Activated CD8-positive, alpha-beta memory T cell treated with anti-CD3 and anti-CD28 coated beads for 36 hours (primary cell): Measurements from ENCODE around the gene CPD. TPM values are rescaled to one million over a fixed set of nuclear protein-coding genes. Genes with fewer than 3 reads are reported as not detected.
"Not testable (repeated sequence)": the region's sequence is repeated elsewhere in the genome, so short reads cannot be mapped to it uniquely, and the experiment has no call there.

Experiments
- CTCF ChIA-PET: fragments of 350-600 bp; sonication (Branson Sonifier 250); formaldehyde crosslinking; loops from one replicate; lab custom pipeline; 2021; ENCODE audit warnings: antibody characterized with exemption; lab: Charles Lee
- POLR2A ChIA-PET: fragments of 350-600 bp; sonication (Branson Sonifier 250); formaldehyde crosslinking; loops from one replicate; lab custom pipeline; 2021; ENCODE audit warnings: antibody characterized with exemption; lab: Charles Lee
- total RNA-seq, 2 experiments: library from RNA; stranded (reverse); gene quantifications; one replicate each; pipeline ENCODE4 v1.2.3, GENCODE V29; 2021

Gene CPD
- total RNA-seq, 2 experiments from 2014 or later, result 27.4 to 29.8 TPM

- POLR2A ChIA-PET, result no interaction called here
- CTCF ChIA-PET, result no interaction called here
Observed at GRCh38 chr17:30398328-30399041, 19.8 kb downstream of the CPD start.

GRCh38 chr17:30401097-30401496, 22.4 kb downstream of the CPD start:
- CTCF ChIA-PET, result no interaction called here

GRCh38 chr17:30405161-30405560, 26.4 kb downstream of the CPD start:
- CTCF ChIA-PET, result no interaction called here
- POLR2A ChIA-PET, result no interaction called here

More at GRCh38 chr17:30401097-30401496, 22.4 kb downstream of the CPD start:
- POLR2A ChIA-PET, result no interaction called here

- CTCF ChIA-PET, POLR2A ChIA-PET: not testable (repeated sequence)
Observed at GRCh38 chr17:30410627-30411026, 31.9 kb downstream of the CPD start.

- POLR2A ChIA-PET, CTCF ChIA-PET: not testable (repeated sequence)
Observed at GRCh38 chr17:30412008-30412496, 33.3 kb downstream of the CPD start.

GRCh38 chr17:30413109-30413508, 34.4 kb downstream of the CPD start:
- ChIA-PET POLR2A (interaction anchor here (0.6 kb wide), 1 partner anchor 383 kb away, joined by 3 read pairs; no protein-coding TSS in a partner anchor), CTCF (no interaction called here)

GRCh38 chr17:30414486-30414885, 35.8 kb downstream of the CPD start:
- POLR2A ChIA-PET, result interaction anchor here (0.5 kb wide), 1 partner anchor 391 kb away, joined by 3 read pairs; no protein-coding TSS in a partner anchor

GRCh38 chr17:30415491-30415890, 36.8 kb downstream of the CPD start:
- ChIA-PET CTCF (interaction anchor here (0.7 kb wide), 1 partner anchor 111 kb away, joined by 3 read pairs; no protein-coding TSS in a partner anchor), POLR2A (no interaction called here)

More at GRCh38 chr17:30414486-30414885, 35.8 kb downstream of the CPD start:
- CTCF ChIA-PET, result no interaction called here

- POLR2A ChIA-PET, result not testable (repeated sequence)
Observed at GRCh38 chr17:30418070-30418469, 39.3 kb downstream of the CPD start.

GRCh38 chr17:30421592-30421991, 42.9 kb downstream of the CPD start:
- CTCF ChIA-PET, result no interaction called here
- POLR2A ChIA-PET, result no interaction called here

More at GRCh38 chr17:30418070-30418469, 39.3 kb downstream of the CPD start:
- CTCF ChIA-PET, result not testable (repeated sequence)

GRCh38 chr17:30422171-30422570, 43.4 kb downstream of the CPD start:
- ChIA-PET CTCF (no interaction called here), POLR2A (no interaction called here)

- ChIA-PET CTCF (no interaction called here), POLR2A (no interaction called here)
Observed at GRCh38 chr17:30424471-30424870, 45.7 kb downstream of the CPD start.

- ChIA-PET POLR2A (no interaction called here), CTCF (no interaction called here)
Observed at GRCh38 chr17:30426292-30426691, 47.6 kb downstream of the CPD start.

- ChIA-PET CTCF (no interaction called here), POLR2A (no interaction called here)
Observed at GRCh38 chr17:30427611-30428010, 48.9 kb downstream of the CPD start.

GRCh38 chr17:30429155-30429554, 50.4 kb downstream of the CPD start:
- ChIA-PET POLR2A (no interaction called here), CTCF (no interaction called here)

- CTCF ChIA-PET, result no interaction called here
- POLR2A ChIA-PET, result no interaction called here
Observed at GRCh38 chr17:30433514-30433913, 54.8 kb downstream of the CPD start.

GRCh38 chr17:30436729-30437128, 58.0 kb downstream of the CPD start:
- ChIA-PET POLR2A (no interaction called here), CTCF (no interaction called here)

- ChIA-PET POLR2A (no interaction called here), CTCF (no interaction called here)
Observed at GRCh38 chr17:30443721-30444120, 65.0 kb downstream of the CPD start.

- POLR2A ChIA-PET, result not testable (repeated sequence)
Observed at GRCh38 chr17:30446640-30447039, 67.9 kb downstream of the CPD start.

GRCh38 chr17:30449480-30449879, 70.8 kb downstream of the CPD start:
- ChIA-PET POLR2A (no interaction called here), CTCF (no interaction called here)

More at GRCh38 chr17:30446640-30447039, 67.9 kb downstream of the CPD start:
- CTCF ChIA-PET, result not testable (repeated sequence)
